GM23338 (cell line): ENCODE results near the gene GALNT14. TPM values are rescaled to one million over a fixed set of nuclear protein-coding genes. Genes with fewer than 3 reads are reported as not detected.
A peak's percentile ranks its signal among the peaks of the same experiment; 100 is the strongest.

Experiments
- ATAC-seq: fragments of 200-7000 bp; cut with Tn5 transposase; 3 replicates; pipeline ENCODE4 v1.9.1; 2020
- DNase-seq: peaks from one replicate; pipeline ENCODE4 v3.0.0-alpha.2; 2015; ENCODE audit warnings: low spot score
- H2AFZ ChIP-seq: fragments of 200-600 bp; sonication (generic); 2 replicates; pipeline ENCODE4 v1.8.0; 2016; ENCODE audit warnings: antibody characterized with exemption, mild to moderate bottlenecking, moderate library complexity
- H3F3A ChIP-seq: fragments of 200-600 bp; sonication (generic); replicated peaks from 2 replicates; pipeline ENCODE4 v1.8.0; 2017; ENCODE audit warnings: antibody characterized with exemption, mixed run types, low read depth
- H3K27ac ChIP-seq: fragments of 200-600 bp; sonication (generic); 2 replicates; pipeline ENCODE4 v1.6.1; 2016; ENCODE audit warnings: low read depth
- H3K27me3 ChIP-seq: fragments of 200-600 bp; sonication (generic); 2 replicates; pipeline ENCODE4 v1.8.0; 2016; ENCODE audit warnings: mild to moderate bottlenecking, mixed run types, moderate library complexity; ENCODE audit not compliant: insufficient read depth
- H3K36me3 ChIP-seq: fragments of 200-600 bp; sonication (generic); 2 replicates; pipeline ENCODE4 v1.8.0; 2016; ENCODE audit warnings: mild to moderate bottlenecking; ENCODE audit not compliant: insufficient read depth
- H3K4me1 ChIP-seq: fragments of 200-600 bp; sonication (generic); 2 replicates; pipeline ENCODE4 v1.8.0; 2016; ENCODE audit warnings: mild to moderate bottlenecking, moderate library complexity; ENCODE audit not compliant: insufficient read depth
- H3K4me2 ChIP-seq: fragments of 200-600 bp; sonication (generic); 2 replicates; pipeline ENCODE4 v1.7.1; 2017; ENCODE audit warnings: mixed run types
- H3K4me3 ChIP-seq: fragments of 200-600 bp; sonication (generic); 2 replicates; pipeline ENCODE4 v1.6.1; 2016; ENCODE audit warnings: mixed run types
- H3K79me2 ChIP-seq: fragments of 200-600 bp; sonication (generic); replicated peaks from 2 replicates; pipeline ENCODE4 v1.8.0; 2017; ENCODE audit warnings: mild to moderate bottlenecking; ENCODE audit not compliant: insufficient read depth
- H3K9me2 ChIP-seq: fragments of 200-600 bp; sonication (generic); 2 replicates; pipeline ENCODE4 v1.8.0; 2017; ENCODE audit not compliant: insufficient read depth
- H4K20me1 ChIP-seq: fragments of 200-600 bp; sonication (generic); replicated peaks from 2 replicates; pipeline ENCODE4 v1.8.0; 2017; ENCODE audit warnings: mild to moderate bottlenecking; ENCODE audit not compliant: insufficient read depth
- H3K27ac Mint-ChIP-seq: 2 replicates; pipeline ENCODE4 v1.8.0; 2020; ENCODE audit warnings: inconsistent platforms, mild to moderate bottlenecking, moderate library complexity, mixed read lengths
- H3K27me3 Mint-ChIP-seq: 3 replicates; pipeline ENCODE4 v1.8.0; 2022; ENCODE audit warnings: low read depth, mild to moderate bottlenecking, moderate library complexity, mixed read lengths, inconsistent platforms; ENCODE audit not compliant: insufficient read depth, poor library complexity
- H3K36me3 Mint-ChIP-seq: 3 replicates; pipeline ENCODE4 v1.8.0; 2021; ENCODE audit warnings: low read depth, mild to moderate bottlenecking, inconsistent platforms, moderate library complexity, mixed read lengths
- H3K4me1 Mint-ChIP-seq: 3 replicates; pipeline ENCODE4 v1.8.0; 2020; ENCODE audit warnings: mild to moderate bottlenecking, inconsistent platforms, mixed read lengths
- H3K4me3 Mint-ChIP-seq: 3 replicates; pipeline ENCODE4 v1.8.0; 2021; ENCODE audit warnings: moderate library complexity, mild to moderate bottlenecking, inconsistent platforms, mixed read lengths
- H3K9me3 Mint-ChIP-seq: 3 replicates; pipeline ENCODE4 v1.8.0; 2020; ENCODE audit warnings: moderate library complexity, mild to moderate bottlenecking, inconsistent platforms, mixed read lengths
- CTCF ChIP-seq, 2 experiments: fragments of 200-600 bp in 1 of 2; sonication (generic) in 1 of 2; conservative IDR thresholded peaks; 2 replicates each; pipeline versions ENCODE4 v1.5.1 to v1.6.1; 2016 to 2017; ENCODE audit warnings: antibody characterized with exemption in 2 of 2, low read depth in 2 of 2, mild to moderate bottlenecking in 2 of 2, moderate library complexity in 1 of 2
- ETS1 ChIP-seq: IDR thresholded peaks from 2 replicates; pipeline ENCODE4 v1.6.1; 2016; ENCODE audit warnings: antibody characterized with exemption
- EZH2 ChIP-seq: fragments of 200-600 bp; sonication (generic); IDR thresholded peaks from one replicate; pipeline ENCODE4 v1.8.0; 2017; ENCODE audit warnings: antibody characterized with exemption, mild to moderate bottlenecking, low read depth; ENCODE audit not compliant: unreplicated experiment
- EZH2phosphoT487 ChIP-seq: fragments of 200-600 bp; sonication (generic); IDR thresholded peaks from one replicate; pipeline ENCODE4 v1.8.1; 2018; ENCODE audit warnings: antibody characterized with exemption; ENCODE audit not compliant: unreplicated experiment
- JUNB ChIP-seq: IDR thresholded peaks from one replicate; pipeline ENCODE4 v1.6.1; 2016; ENCODE audit warnings: antibody characterized with exemption; ENCODE audit not compliant: unreplicated experiment
- NANOG ChIP-seq: IDR thresholded peaks from 2 replicates; pipeline ENCODE4 v1.6.1; 2016; ENCODE audit warnings: antibody characterized with exemption, borderline replicate concordance
- STAT1 ChIP-seq: IDR thresholded peaks from one replicate; pipeline ENCODE4 v1.6.1; 2016; ENCODE audit warnings: antibody characterized with exemption; ENCODE audit not compliant: unreplicated experiment
- ZNF114 ChIP-seq: fragments of 250-450 bp; sonication (Bioruptor Pico); IDR thresholded peaks from 2 replicates; pipeline ENCODE4 v1.5.0; 2020; ENCODE audit warnings: mild to moderate bottlenecking, moderate library complexity
- ZNF331 ChIP-seq: fragments of 250-450 bp; sonication (Bioruptor Pico); IDR thresholded peaks from 2 replicates; pipeline ENCODE4 v1.5.0; 2020; ENCODE audit warnings: low read depth, mild to moderate bottlenecking, moderate library complexity
- ZNF462 ChIP-seq: fragments of 250-450 bp; sonication (Bioruptor Pico); IDR thresholded peaks from 2 replicates; pipeline ENCODE4 v1.5.0; 2020; ENCODE audit warnings: mild to moderate bottlenecking, moderate library complexity
- long read RNA-seq: library from polyadenylated mRNA; unstranded; transcript quantifications from one replicate; pipeline ENCODE4 v2.0.0, GENCODE V29; 2020; ENCODE audit not compliant: unreplicated experiment
- polyA plus RNA-seq: library from polyadenylated mRNA; unstranded; fragments of >200 nt; fragmentation: Nextera tagmentation; extraction: Ambion mirVana; gene quantifications from 2 replicates; pipeline ENCODE4 v1.2.1, GENCODE V29; 2016
- total RNA-seq: library from RNA; depleted of rRNA; stranded (reverse); fragments of >200 nt; shearing (Covaris generic); gene quantifications from 2 replicates; pipeline ENCODE4 v1.2.3, GENCODE V29; 2014; rRNA removed

GALNT14 gene
- 7.7 and 10.4 TPM in 2 replicates for total RNA-seq
- 5.4 and 5.6 TPM in 2 replicates for polyA plus RNA-seq
- long read RNA-seq, partial matches to known transcripts = 0 of 5 reads
- long read RNA-seq, other reads (novel, unspliced or antisense) = 2 of 5 reads

DNA sequence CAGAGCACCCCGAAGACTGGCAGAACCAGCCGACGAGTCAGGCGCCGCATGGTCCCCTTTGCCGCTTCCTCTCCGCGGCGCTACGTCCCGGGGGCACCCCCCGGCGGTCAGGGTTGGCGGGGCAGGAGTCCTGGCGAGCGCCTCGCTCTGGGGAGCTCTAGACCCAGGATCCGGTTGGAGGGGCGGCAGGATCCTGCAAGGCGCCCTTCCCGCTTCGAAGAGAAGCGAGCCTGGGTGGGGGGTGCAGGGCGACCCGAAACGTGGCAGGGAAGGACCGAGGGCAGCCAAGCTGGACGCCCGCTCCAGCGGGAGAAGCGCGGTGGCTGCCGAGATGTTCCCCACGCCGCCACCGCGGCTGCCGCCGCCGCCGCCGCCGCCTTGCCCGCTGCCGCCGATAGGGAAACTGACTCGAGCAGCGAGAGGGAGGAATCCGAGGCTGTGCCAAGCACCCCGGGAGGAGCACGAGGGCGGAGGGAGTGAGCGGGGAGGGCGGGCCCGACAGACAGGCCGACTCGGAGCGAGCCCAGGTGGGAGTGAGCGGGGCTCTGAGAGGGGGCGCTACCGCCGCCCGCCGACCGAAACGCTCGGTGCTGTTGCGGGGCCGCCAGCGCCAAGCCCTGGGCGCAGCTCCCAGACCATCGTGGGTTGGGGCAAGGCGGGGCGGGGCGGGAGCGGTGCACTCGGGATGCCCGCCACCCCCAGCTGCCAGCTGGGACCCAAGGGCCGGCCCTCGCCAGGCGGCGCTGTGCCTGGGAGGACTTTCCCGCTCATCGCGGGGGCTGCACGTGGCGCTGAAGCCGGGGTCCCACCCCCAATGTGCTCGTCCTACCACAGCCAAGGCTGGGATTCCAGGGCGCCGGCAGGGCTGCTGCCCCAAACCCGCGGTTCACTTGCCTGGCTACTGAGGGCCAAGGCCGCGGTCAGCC, at the start of gene GALNT14:
Gene GALNT14 (minus strand): TSS at position 404 of the 926 bp plus-strand sequence. CDS start 354 bp downstream, at position 50.
- Histone ChIP-seq H3K79me2 (peaks cover 3% of the 10 kb centered on the region; the same call in 1 of the 2 replicates), H3K4me1 (peaks cover 10% of the 10 kb centered on the region; the same call in 1 of the 2 replicates), H2AFZ (peak within 1 kb of the TSS; percentile 96), H3K36me3 (no peaks in the 10 kb centered on the region), H4K20me1 (no peaks in the 10 kb centered on the region), H3K4me2 (peak within 1 kb of the TSS; percentile 83), H3K27me3 (peaks cover 68% of the 10 kb centered on the region), H3F3A (no peaks in the 10 kb centered on the region), H3K9me2 (peaks cover 5% of the 10 kb centered on the region; the same call in 1 of the 2 replicates), H3K27ac (no peak within 1 kb of the TSS), H3K4me3 (peak within 1 kb of the TSS; percentile 60)
- Mint-ChIP-seq H3K4me1 (peaks cover 32% of the 10 kb centered on the region), H3K4me3 (peak within 1 kb of the TSS; percentile 77), H3K27me3 (peaks cover 39% of the 10 kb centered on the region), H3K9me3 (no peaks in the 10 kb centered on the region; the same call in 2 of the 3 replicates), H3K36me3 (no peaks in the 10 kb centered on the region), H3K27ac (no peak within 1 kb of the TSS)
- DNase-seq (peak; percentile 81), ATAC-seq (peak; percentile 69)
- TF ChIP-seq CTCF (conservative IDR thresholded peaks at IDR 0.05; ENCODE audit: low read depth in 2 of 2) (peak; percentile 42 to 60), JUNB (no peak), EZH2 (no peak), STAT1 (no peak), ZNF331 (CRISPR knock-in tag) (no peak), ZNF114 (no peak), NANOG (no peak), ETS1 (no peak), EZH2phosphoT487 (no peak)

DNA sequence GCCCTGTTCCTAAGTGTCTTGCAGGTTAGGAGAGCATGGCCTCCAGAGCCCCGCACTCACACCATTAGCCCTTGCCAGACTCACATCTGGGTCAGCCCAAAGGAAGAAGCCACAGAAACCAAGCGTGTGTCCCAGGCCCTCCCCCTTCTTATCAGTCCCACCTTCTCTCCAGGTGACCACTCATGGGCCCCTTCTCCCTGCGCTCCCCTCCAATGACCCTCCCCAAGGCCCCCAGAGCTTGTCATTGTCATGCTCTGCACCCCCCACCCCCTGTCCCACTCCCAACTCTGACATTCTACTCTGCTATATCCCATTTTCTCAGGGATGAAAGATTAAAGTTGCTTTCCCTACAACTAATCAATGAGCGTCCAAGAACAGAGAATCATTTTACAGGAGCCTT, 48.9 kb upstream of the GALNT14 start:
- H3K27ac ChIP-seq = no peak overlapping the region
- no peak overlapping the region for H2AFZ ChIP-seq
- Mint-ChIP-seq H3K27me3 (peaks cover 6% of the 10 kb centered on the region), H3K4me3 (no peak overlapping the region), H3K36me3 (no peaks in the 10 kb centered on the region), H3K4me1 (peaks cover 3% of the 10 kb centered on the region; the same call in 2 of the 3 replicates), H3K9me3 (peaks cover 3% of the 10 kb centered on the region; the same call in 1 of the 3 replicates), H3K27ac (no peak overlapping the region)
- H3K27me3 ChIP-seq = no peaks in the 10 kb centered on the region
- no peaks in the 10 kb centered on the region for H3K4me1 ChIP-seq
- no peaks in the 10 kb centered on the region; the same call in 1 of the 2 replicates for H3K9me2 ChIP-seq
- no peaks in the 10 kb centered on the region for H3K79me2 ChIP-seq
- H3K36me3 ChIP-seq = no peaks in the 10 kb centered on the region
- ATAC-seq = no peak
- no peaks in the 10 kb centered on the region for H4K20me1 ChIP-seq
- H3F3A ChIP-seq = no peaks in the 10 kb centered on the region
- no peak for DNase-seq
- no peak overlapping the region for H3K4me3 ChIP-seq
- H3K4me2 ChIP-seq = no peak overlapping the region
- TF ChIP-seq EZH2 = no peak
- TF ChIP-seq NANOG = no peak
- TF ChIP-seq JUNB = no peak
- no peak for TF ChIP-seq ZNF114
- no peak for TF ChIP-seq ZNF331 (CRISPR knock-in tag)
- TF ChIP-seq EZH2phosphoT487 = no peak
- TF ChIP-seq ZNF462 (CRISPR knock-in tag) = no peak
